Ishikawa (cell line): ENCODE data around the gene MKX.

Source experiments
- CEBPB ChIP-seq: IDR thresholded peaks from 2 replicates; pipeline ENCODE4 v1.6.1; 2012
- CREB1 ChIP-seq: IDR thresholded peaks from 2 replicates; pipeline ENCODE4 v1.6.1; 2012; ENCODE audit warnings: low read depth
- EGR1 ChIP-seq: IDR thresholded peaks from 2 replicates; pipeline ENCODE4 v1.6.1; 2012
- EP300 ChIP-seq: IDR thresholded peaks from 2 replicates; pipeline ENCODE4 v1.6.1; 2012; ENCODE audit warnings: borderline replicate concordance
- FOXM1 ChIP-seq: IDR thresholded peaks from 2 replicates; pipeline ENCODE4 v1.6.1; 2012; ENCODE audit warnings: low read depth, borderline replicate concordance
- NFIC ChIP-seq: IDR thresholded peaks from 2 replicates; pipeline ENCODE4 v1.6.1; 2012
- RAD21 ChIP-seq: IDR thresholded peaks from 2 replicates; pipeline ENCODE4 v1.6.1; 2012; ENCODE audit warnings: low read depth
- TAF1 ChIP-seq: IDR thresholded peaks from 2 replicates; pipeline ENCODE4 v1.6.1; 2012; ENCODE audit warnings: low read depth, mild to moderate bottlenecking
- TCF12 ChIP-seq: IDR thresholded peaks from 2 replicates; pipeline ENCODE4 v1.6.1; 2012; ENCODE audit warnings: low read depth
- TEAD4 ChIP-seq: IDR thresholded peaks from 2 replicates; pipeline ENCODE4 v1.6.1; 2012
- YY1 ChIP-seq: IDR thresholded peaks from 2 replicates; pipeline ENCODE4 v1.6.1; 2012; ENCODE audit warnings: low read depth
- ZBTB7A ChIP-seq: IDR thresholded peaks from 2 replicates; pipeline ENCODE4 v1.6.1; 2012; ENCODE audit warnings: low read depth
- TF ChIP-seq, protein P1 (sequence below): IDR thresholded peaks from 2 replicates; pipeline ENCODE4 v1.6.1; 2012
- TF ChIP-seq, protein P2 (sequence below): IDR thresholded peaks from 2 replicates; pipeline ENCODE4 v1.6.1; 2012; ENCODE audit warnings: low read depth, mild to moderate bottlenecking
- TF ChIP-seq, protein P3 (sequence below): IDR thresholded peaks from 2 replicates; pipeline ENCODE4 v1.6.1; 2012

Gene MKX

DNA sequence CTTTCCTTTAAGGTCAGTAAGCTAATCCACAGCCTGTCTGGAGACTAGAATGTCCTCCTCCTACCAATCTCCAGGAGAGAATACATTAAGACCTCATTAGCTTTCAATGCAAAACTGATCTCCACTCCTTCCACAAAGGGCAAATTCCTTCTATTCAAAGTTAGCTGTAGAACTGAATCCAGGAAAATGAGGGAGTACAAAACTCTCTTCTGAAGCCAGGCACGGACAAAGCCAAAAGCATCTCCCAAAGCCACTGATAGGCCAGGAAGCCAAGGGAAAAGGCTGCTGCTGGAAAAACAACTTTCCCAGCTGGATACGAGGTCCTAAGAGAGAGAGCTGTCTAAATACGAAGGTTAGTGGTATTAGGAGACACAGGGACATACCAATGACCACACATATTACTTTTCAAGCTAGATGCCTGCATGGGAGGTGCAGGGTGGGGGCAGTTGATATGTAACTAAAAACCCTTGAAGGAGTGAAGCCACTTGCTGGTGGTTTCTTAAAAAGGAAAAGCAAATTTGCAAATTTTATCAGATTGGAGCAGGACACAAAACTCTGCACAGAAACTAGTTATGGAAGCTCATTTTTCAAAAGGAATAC lies 43.6 kb downstream of the MKX start:
- TF ChIP-seq, protein P1, sequence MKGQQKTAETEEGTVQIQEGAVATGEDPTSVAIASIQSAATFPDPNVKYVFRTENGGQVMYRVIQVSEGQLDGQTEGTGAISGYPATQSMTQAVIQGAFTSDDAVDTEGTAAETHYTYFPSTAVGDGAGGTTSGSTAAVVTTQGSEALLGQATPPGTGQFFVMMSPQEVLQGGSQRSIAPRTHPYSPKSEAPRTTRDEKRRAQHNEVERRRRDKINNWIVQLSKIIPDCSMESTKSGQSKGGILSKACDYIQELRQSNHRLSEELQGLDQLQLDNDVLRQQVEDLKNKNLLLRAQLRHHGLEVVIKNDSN = no peak
- TF ChIP-seq NFIC (no peak), EP300 (no peak), FOXM1 (no peak), ZBTB7A (no peak), CREB1 (no peak), CEBPB (no peak), EGR1 (no peak), TEAD4 (no peak), TCF12 (no peak), RAD21 (no peak), TAF1 (no peak), YY1 (no peak)
- TF ChIP-seq, protein P2, sequence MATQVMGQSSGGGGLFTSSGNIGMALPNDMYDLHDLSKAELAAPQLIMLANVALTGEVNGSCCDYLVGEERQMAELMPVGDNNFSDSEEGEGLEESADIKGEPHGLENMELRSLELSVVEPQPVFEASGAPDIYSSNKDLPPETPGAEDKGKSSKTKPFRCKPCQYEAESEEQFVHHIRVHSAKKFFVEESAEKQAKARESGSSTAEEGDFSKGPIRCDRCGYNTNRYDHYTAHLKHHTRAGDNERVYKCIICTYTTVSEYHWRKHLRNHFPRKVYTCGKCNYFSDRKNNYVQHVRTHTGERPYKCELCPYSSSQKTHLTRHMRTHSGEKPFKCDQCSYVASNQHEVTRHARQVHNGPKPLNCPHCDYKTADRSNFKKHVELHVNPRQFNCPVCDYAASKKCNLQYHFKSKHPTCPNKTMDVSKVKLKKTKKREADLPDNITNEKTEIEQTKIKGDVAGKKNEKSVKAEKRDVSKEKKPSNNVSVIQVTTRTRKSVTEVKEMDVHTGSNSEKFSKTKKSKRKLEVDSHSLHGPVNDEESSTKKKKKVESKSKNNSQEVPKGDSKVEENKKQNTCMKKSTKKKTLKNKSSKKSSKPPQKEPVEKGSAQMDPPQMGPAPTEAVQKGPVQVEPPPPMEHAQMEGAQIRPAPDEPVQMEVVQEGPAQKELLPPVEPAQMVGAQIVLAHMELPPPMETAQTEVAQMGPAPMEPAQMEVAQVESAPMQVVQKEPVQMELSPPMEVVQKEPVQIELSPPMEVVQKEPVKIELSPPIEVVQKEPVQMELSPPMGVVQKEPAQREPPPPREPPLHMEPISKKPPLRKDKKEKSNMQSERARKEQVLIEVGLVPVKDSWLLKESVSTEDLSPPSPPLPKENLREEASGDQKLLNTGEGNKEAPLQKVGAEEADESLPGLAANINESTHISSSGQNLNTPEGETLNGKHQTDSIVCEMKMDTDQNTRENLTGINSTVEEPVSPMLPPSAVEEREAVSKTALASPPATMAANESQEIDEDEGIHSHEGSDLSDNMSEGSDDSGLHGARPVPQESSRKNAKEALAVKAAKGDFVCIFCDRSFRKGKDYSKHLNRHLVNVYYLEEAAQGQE = no peak
- TF ChIP-seq, protein P3, sequence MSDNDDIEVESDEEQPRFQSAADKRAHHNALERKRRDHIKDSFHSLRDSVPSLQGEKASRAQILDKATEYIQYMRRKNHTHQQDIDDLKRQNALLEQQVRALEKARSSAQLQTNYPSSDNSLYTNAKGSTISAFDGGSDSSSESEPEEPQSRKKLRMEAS = no peak

DNA sequence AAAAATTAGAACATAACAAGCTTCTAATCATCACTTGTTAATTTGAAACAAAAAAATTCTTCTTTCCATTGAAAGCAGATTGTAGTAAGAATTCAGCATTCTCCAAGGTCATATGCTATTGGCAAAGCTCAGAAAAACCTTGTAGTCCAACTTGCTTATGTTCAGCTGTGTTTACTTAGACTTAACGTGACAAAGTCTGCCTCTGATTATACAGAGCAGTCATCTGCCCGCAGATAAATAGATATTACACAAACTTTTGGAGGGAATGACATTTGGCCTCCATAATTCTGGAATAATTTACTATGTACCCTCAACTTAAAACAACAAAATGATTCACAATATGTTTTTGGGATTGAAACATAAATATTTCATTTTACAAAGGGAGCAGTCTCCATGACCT lies 45.8 kb downstream of the MKX start:
- no peak for TF ChIP-seq TCF12
- no peak for TF ChIP-seq YY1
- no peak for TF ChIP-seq ZBTB7A
- TF ChIP-seq CREB1 = no peak
- no peak for TF ChIP-seq RAD21
- TF ChIP-seq FOXM1 = no peak
- TF ChIP-seq, protein P3 = no peak
- no peak for TF ChIP-seq NFIC
- TF ChIP-seq, protein P2 = no peak
- no peak for TF ChIP-seq EP300
- TF ChIP-seq TEAD4 = no peak
- no peak for TF ChIP-seq CEBPB
- no peak for TF ChIP-seq EGR1
- TF ChIP-seq, protein P1 = no peak

DNA sequence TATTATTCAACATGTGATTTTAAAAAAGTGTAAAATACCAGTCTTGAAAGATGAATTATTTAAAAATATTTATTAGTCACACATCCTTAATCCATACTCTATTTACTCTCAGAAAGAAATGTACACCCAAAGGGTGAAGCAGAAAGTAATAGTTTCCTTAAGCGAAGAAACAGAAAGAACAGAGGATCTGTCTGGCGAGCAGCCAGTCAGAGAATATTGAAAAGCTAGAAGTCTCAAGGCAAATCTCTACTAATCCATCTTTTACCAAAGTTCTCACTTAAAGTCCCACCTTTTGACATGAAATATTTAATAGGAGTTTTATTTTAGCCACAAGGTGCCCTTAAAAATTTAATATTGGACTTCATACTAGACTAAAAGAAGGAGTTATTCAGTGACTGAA lies 46.7 kb downstream of the MKX start:
- TF ChIP-seq RAD21 (no peak), FOXM1 (no peak), TCF12 (no peak), TEAD4 (no peak), ZBTB7A (no peak), NFIC (no peak), TAF1 (no peak), EP300 (no peak), EGR1 (no peak), CEBPB (no peak)
- TF ChIP-seq, protein P2 = no peak
- TF ChIP-seq, protein P3 = no peak

DNA sequence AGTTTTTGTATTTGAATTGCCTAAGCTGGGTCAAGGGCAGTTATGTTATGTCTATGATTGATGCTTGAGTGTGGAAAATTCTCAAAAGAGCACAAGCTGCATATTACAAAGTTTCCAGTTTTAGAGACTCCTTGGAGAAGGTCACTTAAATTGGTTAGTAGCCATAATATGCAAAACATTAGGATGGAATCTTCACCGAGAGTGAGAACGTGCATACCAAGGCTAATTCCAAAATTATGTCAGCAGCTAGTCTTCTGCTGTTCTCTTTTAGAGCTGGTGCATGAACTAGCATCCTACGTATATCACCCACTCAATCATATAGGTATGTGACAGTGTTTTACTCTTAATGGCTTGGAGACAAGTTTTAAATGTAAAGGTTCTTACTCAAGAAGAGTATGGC lies 49.2 kb downstream of the MKX start:
- TF ChIP-seq TCF12 (no peak), TEAD4 (no peak), YY1 (no peak), RAD21 (no peak), FOXM1 (no peak), EP300 (no peak), EGR1 (no peak), CREB1 (no peak), ZBTB7A (no peak), NFIC (no peak), TAF1 (no peak), CEBPB (no peak)
- TF ChIP-seq, protein P1 = no peak
- TF ChIP-seq, protein P3 = no peak
- TF ChIP-seq, protein P2 = no peak
